ENCODE measurements around the gene FAM114A2.

The FAM114A2 gene

GRCh38 chr5:154010660-154011059 lies 28.1 kb downstream of the FAM114A2 start:
- no peak for TF ChIP-seq CTCF (IDR thresholded peaks at IDR 0.05; ENCODE audit: control insufficient read depth, extremely low read depth, insufficient read depth)
- no peak overlapping the region for H3K4me3 ChIP-seq (ENCODE audit: low read depth, low read length)
- no peak for DNase-seq (ENCODE audit: low read depth)

GRCh38 chr5:154005648-154006047 lies 33.1 kb downstream of the FAM114A2 start:
- no peak for DNase-seq (ENCODE audit: low read depth)
- TF ChIP-seq CTCF (IDR thresholded peaks at IDR 0.05; ENCODE audit: control insufficient read depth, extremely low read depth, insufficient read depth), result no peak
- H3K4me3 ChIP-seq (ENCODE audit: low read depth, low read length), result no peak overlapping the region

- no peak overlapping the region for H3K4me3 ChIP-seq (ENCODE audit: low read depth, low read length)
- no peak for DNase-seq (ENCODE audit: low read depth)
- TF ChIP-seq CTCF (IDR thresholded peaks at IDR 0.05; ENCODE audit: control insufficient read depth, extremely low read depth, insufficient read depth), result no peak
These were observed 36.1 kb downstream of the FAM114A2 start for GRCh38 chr5:154002511-154003020.

GRCh38 chr5:154002093-154002492 lies 36.6 kb downstream of the FAM114A2 start:
- no peak overlapping the region for H3K4me3 ChIP-seq (ENCODE audit: low read depth, low read length)
- no peak for DNase-seq (ENCODE audit: low read depth)
- TF ChIP-seq CTCF (IDR thresholded peaks at IDR 0.05; ENCODE audit: control insufficient read depth, extremely low read depth, insufficient read depth), result no peak

GRCh38 chr5:154000703-154001102 lies 38.0 kb downstream of the FAM114A2 start:
- H3K4me3 ChIP-seq (ENCODE audit: low read depth, low read length), result no peak overlapping the region
- no peak for DNase-seq (ENCODE audit: low read depth)
- TF ChIP-seq CTCF (IDR thresholded peaks at IDR 0.05; ENCODE audit: control insufficient read depth, extremely low read depth, insufficient read depth), result no peak

- H3K4me3 ChIP-seq (ENCODE audit: low read depth, low read length), result no peak overlapping the region
- no peak for DNase-seq (ENCODE audit: low read depth)
- TF ChIP-seq CTCF (IDR thresholded peaks at IDR 0.05; ENCODE audit: control insufficient read depth, extremely low read depth, insufficient read depth), result no peak
These were observed 38.7 kb downstream of the FAM114A2 start for GRCh38 chr5:153999995-154000394.

- no peak for DNase-seq (ENCODE audit: low read depth)
- no peak for TF ChIP-seq CTCF (IDR thresholded peaks at IDR 0.05; ENCODE audit: control insufficient read depth, extremely low read depth, insufficient read depth)
- H3K4me3 ChIP-seq (ENCODE audit: low read depth, low read length), result no peak overlapping the region
These were observed 39.9 kb downstream of the FAM114A2 start for GRCh38 chr5:153998768-153999167.

All from LNCaP clone FGC (cell line).